H9 (cell line): ENCODE data around the gene TMEM238. TPM values are rescaled to one million over a fixed set of nuclear protein-coding genes. Genes with fewer than 3 reads are reported as not detected.

Source experiments
- DNase-seq: peaks from one replicate; pipeline ENCODE4 v3.0.0-alpha.2; 2017
- H2AFZ ChIP-seq: one replicate; pipeline ENCODE4 v1.6.1; 2013; ENCODE audit warnings: mild to moderate bottlenecking, low read length, control low read depth, moderate library complexity
- H2AK5ac ChIP-seq: 2 replicates; pipeline ENCODE4 v1.6.1; 2013; ENCODE audit warnings: low read length, control low read depth, mixed read lengths; ENCODE audit not compliant: insufficient read length
- H2BK120ac ChIP-seq: one replicate; pipeline ENCODE4 v1.6.1; 2013; ENCODE audit warnings: low read depth, mild to moderate bottlenecking, low read length, control low read depth, inconsistent platforms; ENCODE audit not compliant: poor library complexity, severe bottlenecking
- H2BK12ac ChIP-seq: 2 replicates; pipeline ENCODE4 v1.6.1; 2013; ENCODE audit warnings: low read length, control low read depth, mixed read lengths, low read depth; ENCODE audit not compliant: insufficient read length
- H2BK15ac ChIP-seq: 2 replicates; pipeline ENCODE4 v1.6.1; 2013; ENCODE audit warnings: low read depth, low read length, control low read depth
- H2BK20ac ChIP-seq: one replicate; pipeline ENCODE4 v1.6.1; 2013; ENCODE audit warnings: low read depth, mild to moderate bottlenecking, low read length, control low read depth, inconsistent platforms; ENCODE audit not compliant: poor library complexity, severe bottlenecking
- H2BK5ac ChIP-seq: 2 replicates; pipeline ENCODE4 v1.6.1; 2013; ENCODE audit warnings: low read length, control low read depth, mixed read lengths; ENCODE audit not compliant: insufficient read length
- H3K14ac ChIP-seq: 2 replicates; pipeline ENCODE4 v1.6.1; 2013; ENCODE audit warnings: low read length, control low read depth; ENCODE audit not compliant: insufficient read depth
- H3K18ac ChIP-seq: 2 replicates; pipeline ENCODE4 v1.6.1; 2013; ENCODE audit warnings: low read depth, mild to moderate bottlenecking, mixed read lengths, low read length, control low read depth; ENCODE audit not compliant: insufficient read length
- H3K23ac ChIP-seq: 2 replicates; pipeline ENCODE4 v1.6.1; 2013; ENCODE audit warnings: low read length, control low read depth, mixed read lengths, low read depth; ENCODE audit not compliant: insufficient read length
- H3K23me2 ChIP-seq: 2 replicates; pipeline ENCODE4 v1.6.1; 2013; ENCODE audit warnings: low read depth, mild to moderate bottlenecking, mixed read lengths, low read length, control low read depth; ENCODE audit not compliant: insufficient read length, poor library complexity, severe bottlenecking
- H3K27ac ChIP-seq: 2 replicates; pipeline ENCODE4 v1.5.1; 2013; ENCODE audit warnings: low read length, control low read depth, mixed read lengths, low read depth; ENCODE audit not compliant: insufficient read length
- H3K27me3 ChIP-seq: 2 replicates; pipeline ENCODE4 v1.6.1; 2013; ENCODE audit warnings: low read length, control low read depth, inconsistent platforms; ENCODE audit not compliant: insufficient read depth
- H3K4ac ChIP-seq: 2 replicates; pipeline ENCODE4 v1.6.1; 2013; ENCODE audit warnings: low read depth, mild to moderate bottlenecking, control low read depth, inconsistent platforms, low read length, moderate library complexity
- H3K4me1 ChIP-seq: 2 replicates; pipeline ENCODE4 v1.6.1; 2013; ENCODE audit warnings: low read length, control low read depth, inconsistent platforms; ENCODE audit not compliant: insufficient read depth
- H3K4me2 ChIP-seq: 2 replicates; pipeline ENCODE4 v1.6.1; 2013; ENCODE audit warnings: low read length, control low read depth, mixed read lengths; ENCODE audit not compliant: insufficient read length, insufficient read depth
- H3K56ac ChIP-seq: 2 replicates; pipeline ENCODE4 v1.6.1; 2013; ENCODE audit warnings: low read depth, mild to moderate bottlenecking, mixed read lengths, low read length, control low read depth; ENCODE audit not compliant: insufficient read length
- H3K79me1 ChIP-seq: 2 replicates; pipeline ENCODE4 v1.6.1; 2013; ENCODE audit warnings: low read depth, mild to moderate bottlenecking, moderate library complexity, low read length, control low read depth, inconsistent platforms; ENCODE audit not compliant: insufficient read depth, poor library complexity, severe bottlenecking
- H3K79me2 ChIP-seq: 2 replicates; pipeline ENCODE4 v1.6.1; 2013; ENCODE audit warnings: low read length, control low read depth, inconsistent platforms; ENCODE audit not compliant: insufficient read depth
- H3K9ac ChIP-seq: 2 replicates; pipeline ENCODE4 v1.6.1; 2013; ENCODE audit warnings: low read length, control low read depth, mixed read lengths; ENCODE audit not compliant: insufficient read length; ENCODE audit errors: extremely low read depth
- H3K9me3 ChIP-seq: one replicate; pipeline ENCODE4 v1.6.1; 2013; ENCODE audit warnings: low read depth, low read length, inconsistent platforms; ENCODE audit not compliant: control insufficient read depth
- H3T11ph ChIP-seq: one replicate; pipeline ENCODE4 v1.6.1; 2013; ENCODE audit warnings: mild to moderate bottlenecking, low read length, control low read depth, inconsistent platforms
- H4K20me1 ChIP-seq: one replicate; pipeline ENCODE4 v1.6.1; 2013; ENCODE audit not compliant: control insufficient read depth, insufficient read length, insufficient read depth
- H4K5ac ChIP-seq: 2 replicates; pipeline ENCODE4 v1.6.1; 2013; ENCODE audit warnings: low read depth, mild to moderate bottlenecking, mixed read lengths, low read length, control low read depth; ENCODE audit not compliant: insufficient read length
- H4K8ac ChIP-seq: replicated peaks from 2 replicates; pipeline ENCODE4 v1.6.1; 2013; ENCODE audit warnings: low read length, control low read depth, mixed read lengths, low read depth; ENCODE audit not compliant: insufficient read length
- H4K91ac ChIP-seq: 2 replicates; pipeline ENCODE4 v1.6.1; 2013; ENCODE audit warnings: low read depth, mild to moderate bottlenecking, moderate library complexity, mixed read lengths, low read length, control low read depth; ENCODE audit not compliant: insufficient read length
- H3K27ac Mint-ChIP-seq, 3 experiments: 2 replicates in 2 of 3; 3 replicates in 1 of 3; pipeline ENCODE4 v1.8.0; 2020 to 2021; ENCODE audit warnings: mixed read lengths in 3 of 3, mild to moderate bottlenecking in 1 of 3, moderate library complexity in 1 of 3
- H3K27me3 Mint-ChIP-seq: 2 replicates; pipeline ENCODE4 v1.8.0; 2021; ENCODE audit warnings: low read depth, mild to moderate bottlenecking, moderate library complexity, mixed read lengths
- H3K36me3 Mint-ChIP-seq, 3 experiments: 2 replicates in 2 of 3; 3 replicates in 1 of 3; pipeline ENCODE4 v1.8.0; 2020 to 2021; ENCODE audit warnings: low read depth in 3 of 3, mixed read lengths in 3 of 3; ENCODE audit not compliant: insufficient read depth in 1 of 3
- H3K4me1 Mint-ChIP-seq, 2 experiments: 2 replicates each; pipeline ENCODE4 v1.8.0; 2020; ENCODE audit warnings: mixed read lengths in 2 of 2
- H3K4me3 Mint-ChIP-seq, 2 experiments: 2 replicates in 1 of 2; 3 replicates in 1 of 2; pipeline ENCODE4 v1.8.0; 2020 to 2021; ENCODE audit warnings: mild to moderate bottlenecking in 2 of 2, mixed read lengths in 2 of 2, moderate library complexity in 1 of 2
- H3K9me3 Mint-ChIP-seq, 2 experiments: 2 replicates in 1 of 2; 3 replicates in 1 of 2; pipeline ENCODE4 v1.8.0; 2020; ENCODE audit warnings: mild to moderate bottlenecking in 2 of 2, mixed read lengths in 2 of 2, moderate library complexity in 1 of 2
- whole genome bisulfite sequencing: extraction: QIAGEN DNeasy Blood & Tissue Kit; methylation state at CpG from one replicate; pipeline ENCODE4 v1.1.7; 2013; ENCODE audit warnings: missing lambda C conversion rate, low lambda C conversion rate, mixed read lengths; ENCODE audit not compliant: insufficient read length; ENCODE audit errors: extremely low coverage; 5-methylcytosine and 5-hydroxymethylcytosine counted together
- total RNA-seq: library from RNA; stranded (reverse); gene quantifications from 2 replicates; pipeline ENCODE4 v1.2.1, GENCODE V29; 2021
- TF ChIP-seq, protein P1 (sequence below): fragments of 200-600 bp; sonication (generic); conservative IDR thresholded peaks from 3 replicates; pipeline ENCODE4 v1.8.0; 2021; ENCODE audit warnings: antibody characterized with exemption, mild to moderate bottlenecking

The TMEM238 gene
- total RNA-seq, 1 experiment from 2014 or later = 4.8 TPM

DNA sequence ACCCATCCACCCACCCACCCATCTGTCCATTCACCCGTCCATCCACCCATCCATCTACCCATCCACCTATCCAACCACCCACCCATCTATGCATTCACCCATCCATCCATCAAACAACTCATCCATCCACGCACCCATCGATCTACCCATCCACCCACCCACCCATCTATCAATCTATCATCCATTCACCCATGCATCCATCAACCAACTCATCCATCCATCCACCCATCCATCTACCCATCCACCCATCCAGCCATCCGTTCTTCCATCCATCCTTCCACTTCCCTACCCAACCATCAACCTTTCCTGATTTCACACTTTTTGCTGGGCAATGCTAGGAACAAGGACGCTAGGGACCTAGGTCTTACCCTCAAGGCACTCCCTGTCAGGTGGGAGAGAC lies 2.1 kb downstream of the TMEM238 start:
- no peak overlapping the region for H2AFZ ChIP-seq
- H3K56ac ChIP-seq = no peak overlapping the region
- no peak overlapping the region for H3T11ph ChIP-seq
- H2BK120ac ChIP-seq = no peak overlapping the region
- Mint-ChIP-seq H3K9me3 (peaks cover 2 to 3% of the 10 kb centered on the region in 2 experiments; a peak in 2 of 5 replicates), H3K27me3 (peaks cover 49% of the 10 kb centered on the region), H3K4me3 (peak overlapping the region in 1 of 2 experiments; percentile 43; a peak in 1 of 5 replicates), H3K27ac (no peak overlapping the region), H3K36me3 (peaks cover 13 to 25% (median 15%) of the 10 kb centered on the region in 3 experiments), H3K4me1 (peaks cover 27 to 36% of the 10 kb centered on the region in 2 experiments)
- H2BK20ac ChIP-seq = no peak overlapping the region
- no peak for DNase-seq
- H3K23ac ChIP-seq = no peak overlapping the region
- no peak overlapping the region for H3K14ac ChIP-seq
- no peak overlapping the region for H3K9ac ChIP-seq
- 100% methylated on average over 3 of the region's 5 CpGs for WGBS
- H3K27me3 ChIP-seq = peaks cover 2% of the 10 kb centered on the region; the same call in 1 of the 2 replicates
- H3K79me2 ChIP-seq = peaks cover 10% of the 10 kb centered on the region; the same call in 1 of the 2 replicates
- H3K23me2 ChIP-seq = peaks cover 34% of the 10 kb centered on the region
- H3K18ac ChIP-seq = no peak overlapping the region
- no peak overlapping the region for H2AK5ac ChIP-seq
- H3K4me1 ChIP-seq = peaks cover 4% of the 10 kb centered on the region; the same call in 1 of the 2 replicates
- H3K4me2 ChIP-seq = no peak overlapping the region
- H3K79me1 ChIP-seq = peaks cover 2% of the 10 kb centered on the region
- no peak overlapping the region for H4K8ac ChIP-seq
- no peak overlapping the region for H2BK12ac ChIP-seq
- H2BK5ac ChIP-seq = no peak overlapping the region
- no peak overlapping the region for H3K27ac ChIP-seq
- no peak overlapping the region for H2BK15ac ChIP-seq
- H4K20me1 ChIP-seq = no peaks in the 10 kb centered on the region
- TF ChIP-seq, protein P1, sequence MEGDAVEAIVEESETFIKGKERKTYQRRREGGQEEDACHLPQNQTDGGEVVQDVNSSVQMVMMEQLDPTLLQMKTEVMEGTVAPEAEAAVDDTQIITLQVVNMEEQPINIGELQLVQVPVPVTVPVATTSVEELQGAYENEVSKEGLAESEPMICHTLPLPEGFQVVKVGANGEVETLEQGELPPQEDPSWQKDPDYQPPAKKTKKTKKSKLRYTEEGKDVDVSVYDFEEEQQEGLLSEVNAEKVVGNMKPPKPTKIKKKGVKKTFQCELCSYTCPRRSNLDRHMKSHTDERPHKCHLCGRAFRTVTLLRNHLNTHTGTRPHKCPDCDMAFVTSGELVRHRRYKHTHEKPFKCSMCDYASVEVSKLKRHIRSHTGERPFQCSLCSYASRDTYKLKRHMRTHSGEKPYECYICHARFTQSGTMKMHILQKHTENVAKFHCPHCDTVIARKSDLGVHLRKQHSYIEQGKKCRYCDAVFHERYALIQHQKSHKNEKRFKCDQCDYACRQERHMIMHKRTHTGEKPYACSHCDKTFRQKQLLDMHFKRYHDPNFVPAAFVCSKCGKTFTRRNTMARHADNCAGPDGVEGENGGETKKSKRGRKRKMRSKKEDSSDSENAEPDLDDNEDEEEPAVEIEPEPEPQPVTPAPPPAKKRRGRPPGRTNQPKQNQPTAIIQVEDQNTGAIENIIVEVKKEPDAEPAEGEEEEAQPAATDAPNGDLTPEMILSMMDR = no peak
- H4K91ac ChIP-seq = no peak overlapping the region
- H3K4ac ChIP-seq = no peak overlapping the region
- H3K9me3 ChIP-seq = no peaks in the 10 kb centered on the region
- H4K5ac ChIP-seq = no peak overlapping the region
